HEK293T (cell line): ENCODE measurements around the gene TUT1.

Experiments used
- ARNT ChIP-seq: fragments of 450-650 bp; IDR thresholded peaks from 2 replicates; pipeline ENCODE4 v1.6.1; 2017; ENCODE audit warnings: mild to moderate bottlenecking
- BHLHE40 ChIP-seq: fragments of 450-650 bp; IDR thresholded peaks from 2 replicates; pipeline ENCODE4 v1.6.1; 2016; ENCODE audit warnings: mild to moderate bottlenecking, moderate library complexity, borderline replicate concordance
- ELF4 ChIP-seq: fragments of 450-650 bp; IDR thresholded peaks from 2 replicates; pipeline ENCODE4 v1.6.1; 2017; ENCODE audit warnings: antibody characterized with exemption
- FOXA1 ChIP-seq: fragments of 450-650 bp; IDR thresholded peaks from 2 replicates; pipeline ENCODE4 v1.6.1; 2016; ENCODE audit warnings: mild to moderate bottlenecking
- FOXM1 ChIP-seq: fragments of 450-650 bp; IDR thresholded peaks from 2 replicates; pipeline ENCODE4 v1.6.1; 2017; ENCODE audit warnings: mild to moderate bottlenecking, borderline replicate concordance
- HDGF ChIP-seq: fragments of 450-650 bp; IDR thresholded peaks from 2 replicates; pipeline ENCODE4 v1.6.1; 2017; ENCODE audit warnings: antibody characterized with exemption, borderline replicate concordance
- L3MBTL2 ChIP-seq: fragments of 450-650 bp; conservative IDR thresholded peaks from 2 replicates; pipeline ENCODE4 v1.6.1; 2016; ENCODE audit warnings: mild to moderate bottlenecking
- LEF1 ChIP-seq: fragments of 450-650 bp; IDR thresholded peaks from 2 replicates; pipeline ENCODE4 v1.6.1; 2017; ENCODE audit warnings: mild to moderate bottlenecking, borderline replicate concordance
- NFRKB ChIP-seq: fragments of 450-650 bp; IDR thresholded peaks from 2 replicates; pipeline ENCODE4 v1.6.1; 2016; ENCODE audit warnings: mild to moderate bottlenecking, moderate library complexity
- SP1 ChIP-seq: fragments of 450-650 bp; IDR thresholded peaks from 2 replicates; pipeline ENCODE4 v1.6.1; 2017
- SUZ12 ChIP-seq: fragments of 450-650 bp; IDR thresholded peaks from 2 replicates; pipeline ENCODE4 v1.6.1; 2016; ENCODE audit warnings: mild to moderate bottlenecking
- TARDBP ChIP-seq: fragments of 450-650 bp; IDR thresholded peaks from 2 replicates; pipeline ENCODE4 v1.6.1; 2016
- ZNF384 ChIP-seq: fragments of 450-650 bp; IDR thresholded peaks from 2 replicates; pipeline ENCODE4 v1.6.1; 2016
- TF ChIP-seq, protein P1 (sequence below): fragments of 450-650 bp; IDR thresholded peaks from 2 replicates; pipeline ENCODE4 v1.6.1; 2016

GRCh38 chr11:62622476-62623089 lies 31.3 kb upstream of the TUT1 start:
- TF ChIP-seq HDGF (no peak), FOXM1 (no peak), NFRKB (no peak), SP1 (no peak), TARDBP (no peak), ZNF384 (no peak), BHLHE40 (no peak), LEF1 (no peak), L3MBTL2 (no peak), SUZ12 (no peak), ARNT (no peak), ELF4 (no peak), FOXA1 (no peak)
- TF ChIP-seq, protein P1, sequence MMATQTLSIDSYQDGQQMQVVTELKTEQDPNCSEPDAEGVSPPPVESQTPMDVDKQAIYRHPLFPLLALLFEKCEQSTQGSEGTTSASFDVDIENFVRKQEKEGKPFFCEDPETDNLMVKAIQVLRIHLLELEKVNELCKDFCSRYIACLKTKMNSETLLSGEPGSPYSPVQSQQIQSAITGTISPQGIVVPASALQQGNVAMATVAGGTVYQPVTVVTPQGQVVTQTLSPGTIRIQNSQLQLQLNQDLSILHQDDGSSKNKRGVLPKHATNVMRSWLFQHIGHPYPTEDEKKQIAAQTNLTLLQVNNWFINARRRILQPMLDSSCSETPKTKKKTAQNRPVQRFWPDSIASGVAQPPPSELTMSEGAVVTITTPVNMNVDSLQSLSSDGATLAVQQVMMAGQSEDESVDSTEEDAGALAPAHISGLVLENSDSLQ: no peak
